ENCODE data around the gene SH3RF1.

SH3RF1 gene

DNA sequence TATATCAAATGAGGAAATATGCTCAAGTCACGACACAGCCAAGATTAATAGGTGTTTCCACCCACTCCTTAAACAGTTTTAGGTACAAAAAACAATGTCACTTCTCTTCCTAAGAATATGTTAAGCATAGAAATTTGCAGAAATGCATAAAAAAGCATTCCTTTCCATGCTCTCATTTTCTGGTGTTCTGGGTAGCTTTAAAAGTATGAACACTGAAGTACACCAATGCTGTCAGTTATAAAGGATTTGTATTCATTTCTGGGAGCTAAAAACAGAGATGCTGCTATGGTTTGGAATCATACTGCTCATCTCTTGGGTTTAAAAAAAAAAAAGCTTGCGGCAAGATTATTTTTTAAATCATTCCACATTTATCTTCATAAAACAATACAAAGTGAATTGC is 20.8 kb downstream of the SH3RF1 start:
- H3K9me3 ChIP-seq (ENCODE audit: control insufficient read depth, insufficient read depth, low read length) = no peaks in the 10 kb centered on the region
- peaks cover 52% of the 10 kb centered on the region for H3K4me1 ChIP-seq (ENCODE audit: insufficient read depth, low read length)
- H3K36me3 ChIP-seq (ENCODE audit: insufficient read depth, low read length) = no peaks in the 10 kb centered on the region
- H3K9ac ChIP-seq (ENCODE audit: low read depth, low read length) = no peak overlapping the region

DNA sequence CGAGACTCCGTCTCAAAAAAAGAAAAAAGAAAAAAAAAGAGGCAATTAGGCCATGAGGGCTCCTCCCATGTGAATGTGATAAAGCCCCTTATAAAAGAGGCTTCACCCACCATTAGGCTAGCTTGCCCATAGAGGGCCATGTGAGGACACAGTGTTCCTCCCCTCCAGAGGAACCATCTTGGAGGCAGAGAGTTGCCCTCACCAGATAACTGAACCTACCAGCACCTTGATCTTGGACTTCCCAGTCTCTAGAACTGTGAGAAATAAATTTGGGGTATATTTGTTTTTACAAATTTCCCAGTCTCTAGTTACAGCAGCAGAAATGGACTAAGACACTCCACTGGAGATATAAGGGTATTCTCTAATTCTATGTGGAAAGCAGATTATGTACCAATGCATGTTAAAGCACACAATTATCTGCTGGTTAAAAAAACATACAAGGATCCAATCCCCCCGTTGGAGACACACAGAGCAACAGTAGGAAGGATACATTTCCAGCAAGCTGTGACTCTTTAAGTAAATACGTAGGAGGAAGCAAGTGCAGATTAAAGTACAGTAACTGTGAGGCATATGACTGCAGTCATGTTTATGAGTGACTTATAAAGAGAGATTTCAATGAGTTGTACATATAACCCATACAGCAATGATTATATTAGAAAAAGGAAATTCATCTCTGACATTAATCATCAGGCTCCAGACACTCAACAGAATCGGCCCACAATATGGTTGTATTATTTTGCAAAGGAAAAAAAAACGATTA is 21.4 kb downstream of the SH3RF1 start:
- Histone ChIP-seq H3K36me3 (ENCODE audit: insufficient read depth, low read length) (no peaks in the 10 kb centered on the region), H3K4me1 (ENCODE audit: insufficient read depth, low read length) (peaks cover 50% of the 10 kb centered on the region), H3K9ac (ENCODE audit: low read depth, low read length) (no peak overlapping the region), H3K9me3 (ENCODE audit: control insufficient read depth, insufficient read depth, low read length) (no peaks in the 10 kb centered on the region)

DNA sequence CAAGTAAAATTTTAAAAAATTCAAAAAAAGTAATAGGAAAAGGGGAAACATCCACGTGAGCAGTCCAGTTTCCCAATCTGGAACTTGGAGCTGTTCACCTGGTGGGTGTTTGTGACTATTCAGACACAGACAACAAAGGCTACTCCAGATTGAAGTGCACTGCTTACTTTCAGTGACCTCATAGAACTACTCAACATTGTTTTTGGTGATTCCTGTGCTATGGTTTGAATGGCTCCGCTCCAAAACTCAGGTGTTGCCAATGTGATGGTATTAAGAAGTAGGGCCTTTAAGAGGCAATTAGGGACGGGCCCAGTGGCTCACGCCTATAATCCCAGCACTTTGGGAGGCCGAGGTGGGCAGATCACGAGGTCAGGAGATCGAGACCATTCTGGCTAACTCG is 22.1 kb downstream of the SH3RF1 start:
- H3K9me3 ChIP-seq (ENCODE audit: control insufficient read depth, insufficient read depth, low read length) = no peaks in the 10 kb centered on the region
- H3K4me1 ChIP-seq (ENCODE audit: insufficient read depth, low read length) = peaks cover 52% of the 10 kb centered on the region
- no peak overlapping the region for H3K9ac ChIP-seq (ENCODE audit: low read depth, low read length)
- H3K36me3 ChIP-seq (ENCODE audit: insufficient read depth, low read length) = no peaks in the 10 kb centered on the region

DNA sequence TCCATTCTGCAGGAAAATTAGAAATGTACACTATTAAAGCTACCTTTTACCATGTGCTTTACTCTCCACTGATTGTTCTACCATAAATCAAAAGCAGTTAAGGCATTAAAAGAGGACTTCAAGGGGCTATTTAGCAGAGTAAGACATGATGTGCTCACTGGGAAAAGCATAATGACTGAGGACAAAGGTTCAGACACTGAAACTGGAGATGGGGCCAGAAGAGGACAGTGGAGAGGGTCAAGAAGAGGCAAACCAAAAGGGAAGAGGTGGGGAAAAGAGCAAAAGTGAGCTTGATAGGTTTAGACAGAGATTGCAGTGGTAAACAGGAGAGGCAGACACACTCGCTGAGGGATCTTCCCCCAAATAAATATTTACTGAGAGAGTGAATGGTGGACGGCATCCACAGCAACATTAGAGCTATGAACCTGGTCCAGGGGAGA is 23.8 kb downstream of the SH3RF1 start:
- Histone ChIP-seq H3K36me3 (ENCODE audit: insufficient read depth, low read length) (no peaks in the 10 kb centered on the region), H3K4me1 (ENCODE audit: insufficient read depth, low read length) (peaks cover 37% of the 10 kb centered on the region), H3K9ac (ENCODE audit: low read depth, low read length) (no peak overlapping the region; the same call in 1 of the 2 replicates), H3K9me3 (ENCODE audit: control insufficient read depth, insufficient read depth, low read length) (no peaks in the 10 kb centered on the region)

DNA sequence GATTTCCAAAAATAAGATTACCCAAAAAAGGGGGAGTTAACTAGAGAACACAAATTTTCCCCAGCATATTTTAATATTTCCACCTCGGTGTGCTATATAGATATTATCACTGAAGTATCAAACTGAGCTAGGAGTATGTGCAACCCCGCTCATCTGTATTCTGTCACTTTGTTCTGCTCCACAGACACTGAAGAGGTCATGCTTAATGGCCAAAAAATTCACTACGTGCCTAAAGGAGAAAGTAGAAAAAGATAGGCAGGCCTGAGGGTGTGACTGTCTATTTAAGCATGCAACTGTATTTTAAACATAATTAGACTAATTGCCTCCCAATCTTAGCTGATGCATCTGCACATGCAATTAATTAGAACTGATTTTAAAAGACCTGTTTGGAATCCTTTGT is 24.5 kb downstream of the SH3RF1 start:
- peaks cover 32% of the 10 kb centered on the region for H3K4me1 ChIP-seq (ENCODE audit: insufficient read depth, low read length)
- no peak overlapping the region for H3K9ac ChIP-seq (ENCODE audit: low read depth, low read length)
- no peaks in the 10 kb centered on the region for H3K36me3 ChIP-seq (ENCODE audit: insufficient read depth, low read length)
- no peaks in the 10 kb centered on the region for H3K9me3 ChIP-seq (ENCODE audit: control insufficient read depth, insufficient read depth, low read length)

DNA sequence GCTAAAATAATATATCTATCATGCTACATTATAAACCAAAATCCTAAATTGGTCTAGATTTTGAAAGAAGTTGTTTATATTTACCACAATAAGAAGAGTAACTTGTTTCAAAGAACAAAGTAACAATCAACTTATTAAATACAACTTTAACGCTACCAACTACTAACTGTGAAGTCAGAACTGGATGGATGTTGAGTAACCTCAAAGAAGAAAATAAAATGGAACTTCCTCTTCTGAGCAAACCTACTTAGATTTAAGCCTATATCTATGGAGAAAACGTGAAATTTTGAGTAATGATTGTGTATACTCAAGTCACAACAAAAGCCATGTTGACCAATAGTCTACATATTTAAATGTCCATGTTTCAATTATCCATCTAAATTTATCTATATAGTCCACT is 25.7 kb downstream of the SH3RF1 start:
- no peaks in the 10 kb centered on the region for H3K36me3 ChIP-seq (ENCODE audit: insufficient read depth, low read length)
- no peaks in the 10 kb centered on the region for H3K9me3 ChIP-seq (ENCODE audit: control insufficient read depth, insufficient read depth, low read length)
- H3K4me1 ChIP-seq (ENCODE audit: insufficient read depth, low read length) = peaks cover 20% of the 10 kb centered on the region
- H3K9ac ChIP-seq (ENCODE audit: low read depth, low read length) = no peak overlapping the region

DNA sequence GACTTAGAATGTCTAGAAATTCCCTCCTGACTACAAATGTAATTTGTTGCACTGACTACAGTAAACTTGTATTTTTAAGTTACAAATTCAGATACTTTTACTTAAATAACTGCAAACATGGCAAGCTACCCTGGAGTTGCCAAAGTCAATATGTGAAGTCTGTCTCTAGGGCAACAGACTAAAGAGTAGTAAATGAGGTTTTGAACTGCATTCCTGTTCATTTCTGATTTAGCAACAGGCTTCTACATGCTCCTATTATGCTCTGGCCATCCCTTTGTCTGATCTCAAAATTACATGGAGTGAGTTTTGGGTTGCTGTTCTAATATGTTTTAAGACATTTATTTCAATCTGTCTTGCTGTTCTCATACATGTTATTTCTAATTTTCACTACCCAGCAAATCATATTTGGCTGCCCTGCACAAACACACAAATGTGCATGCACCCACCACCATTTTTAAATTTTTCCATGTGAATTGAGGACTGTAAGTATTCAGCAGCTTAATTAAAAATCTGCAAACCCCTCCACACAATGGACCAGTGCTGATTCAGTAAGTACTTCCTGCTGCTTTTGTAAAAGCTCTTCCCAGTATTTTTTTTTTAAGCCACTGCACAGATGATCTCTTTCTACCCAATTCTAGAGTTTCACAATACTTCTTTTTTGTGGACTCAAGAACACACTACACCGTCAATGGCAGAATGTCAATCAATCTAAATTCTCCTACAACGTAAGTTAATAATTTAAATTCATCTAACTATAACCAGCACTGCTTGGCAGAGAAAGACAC is 26.7 kb downstream of the SH3RF1 start:
- Histone ChIP-seq H3K4me1 (ENCODE audit: insufficient read depth, low read length) (peaks cover 12% of the 10 kb centered on the region), H3K9me3 (ENCODE audit: control insufficient read depth, insufficient read depth, low read length) (no peaks in the 10 kb centered on the region), H3K36me3 (ENCODE audit: insufficient read depth, low read length) (no peaks in the 10 kb centered on the region), H3K9ac (ENCODE audit: low read depth, low read length) (no peak overlapping the region)

DNA sequence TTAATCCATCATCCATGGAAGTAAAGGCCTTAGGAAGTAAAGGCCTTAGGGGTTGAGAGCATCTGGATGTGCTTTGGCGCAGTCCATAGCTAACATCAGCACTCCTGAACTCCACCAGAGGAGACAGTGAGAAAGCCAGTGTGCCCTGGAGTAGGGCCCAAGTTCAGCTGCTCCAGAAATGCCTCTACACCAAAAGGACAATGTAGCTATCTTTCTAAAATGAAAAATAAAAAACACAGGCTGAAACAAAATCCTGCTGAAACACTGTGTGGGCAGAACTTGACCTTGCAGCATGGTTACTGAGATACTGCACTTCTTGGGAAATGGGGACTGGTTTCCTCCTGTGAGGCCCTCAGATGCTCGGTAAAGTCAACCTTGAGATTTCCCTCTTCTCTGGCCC is 29.3 kb downstream of the SH3RF1 start:
- Histone ChIP-seq H3K9me3 (ENCODE audit: control insufficient read depth, insufficient read depth, low read length) (no peaks in the 10 kb centered on the region), H3K9ac (ENCODE audit: low read depth, low read length) (no peak overlapping the region), H3K4me1 (ENCODE audit: insufficient read depth, low read length) (peaks cover 12% of the 10 kb centered on the region), H3K36me3 (ENCODE audit: insufficient read depth, low read length) (no peaks in the 10 kb centered on the region)

DNA sequence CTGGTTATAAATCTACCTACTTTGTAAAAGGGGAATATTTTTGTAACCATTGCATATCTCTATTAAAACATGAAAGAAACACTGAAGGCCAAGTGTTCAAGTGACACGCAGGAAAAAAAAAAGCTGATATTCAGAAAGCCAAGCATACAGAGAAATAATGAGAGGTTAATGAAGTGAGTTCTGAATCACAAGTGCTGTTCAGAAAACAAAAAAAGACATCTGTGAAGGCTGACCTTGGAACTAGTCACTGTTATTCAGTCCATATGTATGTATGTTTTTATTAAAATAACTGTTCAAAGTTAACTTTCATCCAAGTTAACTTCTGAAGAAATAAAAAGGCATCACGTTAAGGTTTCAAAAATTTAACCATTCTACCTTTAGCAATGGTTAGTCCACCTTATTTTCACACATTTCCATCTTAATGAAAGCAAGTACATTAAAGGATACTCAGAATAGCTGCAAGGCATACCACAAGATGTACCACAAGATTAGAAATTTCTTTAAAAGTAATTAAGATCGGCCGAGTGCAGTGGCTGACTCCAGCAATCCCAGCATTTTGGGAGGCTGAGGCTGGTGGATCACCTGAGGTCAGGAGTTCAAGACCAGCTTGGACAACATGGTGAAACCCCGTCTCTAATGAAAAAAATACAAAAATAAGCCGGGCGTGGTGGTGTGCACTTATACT is 31.4 kb downstream of the SH3RF1 start:
- no peak overlapping the region for H3K9ac ChIP-seq (ENCODE audit: low read depth, low read length)
- H3K9me3 ChIP-seq (ENCODE audit: control insufficient read depth, insufficient read depth, low read length) = no peaks in the 10 kb centered on the region
- no peaks in the 10 kb centered on the region for H3K36me3 ChIP-seq (ENCODE audit: insufficient read depth, low read length)
- peaks cover 9% of the 10 kb centered on the region for H3K4me1 ChIP-seq (ENCODE audit: insufficient read depth, low read length)

DNA sequence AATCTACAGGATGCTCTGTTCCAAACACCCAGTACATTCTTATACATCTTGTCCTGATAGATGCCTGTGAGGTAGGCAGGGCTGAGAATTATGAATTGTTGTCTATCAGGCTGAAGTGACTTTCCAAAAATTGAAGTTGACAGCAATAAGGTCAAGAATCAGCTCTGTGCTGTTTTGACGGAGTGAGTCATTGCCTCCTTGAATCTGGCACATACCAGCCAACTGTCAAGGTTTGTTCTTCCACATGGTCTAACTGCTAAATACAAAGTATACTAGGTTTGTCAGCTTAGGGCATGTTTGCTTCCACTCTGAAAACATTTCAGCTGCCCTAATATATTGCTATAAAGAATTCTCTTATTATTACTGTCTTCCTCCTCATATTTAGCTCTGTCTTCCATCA is 32.3 kb downstream of the SH3RF1 start:
- Histone ChIP-seq H3K36me3 (ENCODE audit: insufficient read depth, low read length) (no peaks in the 10 kb centered on the region), H3K9ac (ENCODE audit: low read depth, low read length) (no peak overlapping the region), H3K4me1 (ENCODE audit: insufficient read depth, low read length) (peaks cover 7% of the 10 kb centered on the region; the same call in 1 of the 2 replicates), H3K9me3 (ENCODE audit: control insufficient read depth, insufficient read depth, low read length) (no peaks in the 10 kb centered on the region)

DNA sequence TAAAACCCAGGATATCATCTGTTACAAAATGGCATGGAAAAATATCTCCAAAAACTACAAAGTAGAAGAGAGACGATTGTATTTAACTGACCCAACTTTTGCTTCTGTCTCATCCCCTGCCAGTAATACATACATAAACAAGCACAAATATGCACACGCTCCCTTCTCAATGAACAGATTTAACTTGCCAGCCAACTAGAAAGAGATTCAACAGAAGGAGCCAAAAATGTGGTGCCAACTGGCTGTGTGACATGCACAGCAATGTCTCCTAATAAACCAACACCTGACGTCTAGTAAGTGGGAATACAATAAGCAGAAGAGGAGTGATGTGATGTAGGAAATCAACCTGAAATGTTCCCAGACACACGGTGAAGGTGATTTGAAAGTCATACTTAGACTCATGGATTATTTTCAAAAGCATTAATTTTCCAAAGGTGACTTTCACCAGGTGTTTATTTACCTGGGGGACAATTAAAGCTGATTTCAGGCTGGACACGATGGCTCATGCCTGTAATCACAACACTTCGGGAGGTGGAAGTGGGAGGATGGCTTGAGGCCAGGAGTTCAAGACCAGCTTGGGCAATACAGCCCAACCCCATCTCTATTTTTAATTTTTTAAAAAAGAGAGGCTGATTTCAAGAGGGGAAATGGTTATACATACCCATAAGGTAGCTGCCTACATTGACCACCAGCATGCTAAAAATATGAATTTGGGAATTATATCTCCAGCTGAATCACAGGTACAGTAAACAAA is 33.7 kb downstream of the SH3RF1 start:
- H3K36me3 ChIP-seq (ENCODE audit: insufficient read depth, low read length) = no peaks in the 10 kb centered on the region
- peaks cover 7% of the 10 kb centered on the region for H3K4me1 ChIP-seq (ENCODE audit: insufficient read depth, low read length)
- H3K9ac ChIP-seq (ENCODE audit: low read depth, low read length) = no peak overlapping the region

DNA sequence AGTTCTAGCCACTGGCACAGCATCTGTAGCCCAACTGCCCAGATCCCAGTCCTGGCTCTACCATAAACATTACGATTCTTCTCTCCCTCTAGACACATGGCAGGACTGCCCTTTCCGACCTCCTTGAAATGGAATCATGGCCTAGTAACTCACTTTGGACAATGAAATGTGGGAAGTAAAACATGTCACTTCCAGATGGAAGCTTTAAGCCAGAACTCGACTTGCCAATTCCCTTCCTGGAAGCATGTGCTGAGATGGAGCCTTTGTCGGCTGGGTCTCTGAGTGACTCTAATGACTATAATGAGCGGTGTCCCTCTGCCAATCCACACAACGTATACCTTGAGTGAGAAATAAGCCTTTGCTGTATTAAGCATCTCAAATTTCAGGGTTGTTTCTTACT is 34.7 kb downstream of the SH3RF1 start:
- peaks cover 7% of the 10 kb centered on the region for H3K4me1 ChIP-seq (ENCODE audit: insufficient read depth, low read length)
- no peak overlapping the region for H3K9ac ChIP-seq (ENCODE audit: low read depth, low read length)
- no peaks in the 10 kb centered on the region for H3K36me3 ChIP-seq (ENCODE audit: insufficient read depth, low read length)

More for the DNA sequence above, 33.7 kb downstream of the SH3RF1 start:
- no peaks in the 10 kb centered on the region for H3K9me3 ChIP-seq (ENCODE audit: control insufficient read depth, insufficient read depth, low read length)

DNA sequence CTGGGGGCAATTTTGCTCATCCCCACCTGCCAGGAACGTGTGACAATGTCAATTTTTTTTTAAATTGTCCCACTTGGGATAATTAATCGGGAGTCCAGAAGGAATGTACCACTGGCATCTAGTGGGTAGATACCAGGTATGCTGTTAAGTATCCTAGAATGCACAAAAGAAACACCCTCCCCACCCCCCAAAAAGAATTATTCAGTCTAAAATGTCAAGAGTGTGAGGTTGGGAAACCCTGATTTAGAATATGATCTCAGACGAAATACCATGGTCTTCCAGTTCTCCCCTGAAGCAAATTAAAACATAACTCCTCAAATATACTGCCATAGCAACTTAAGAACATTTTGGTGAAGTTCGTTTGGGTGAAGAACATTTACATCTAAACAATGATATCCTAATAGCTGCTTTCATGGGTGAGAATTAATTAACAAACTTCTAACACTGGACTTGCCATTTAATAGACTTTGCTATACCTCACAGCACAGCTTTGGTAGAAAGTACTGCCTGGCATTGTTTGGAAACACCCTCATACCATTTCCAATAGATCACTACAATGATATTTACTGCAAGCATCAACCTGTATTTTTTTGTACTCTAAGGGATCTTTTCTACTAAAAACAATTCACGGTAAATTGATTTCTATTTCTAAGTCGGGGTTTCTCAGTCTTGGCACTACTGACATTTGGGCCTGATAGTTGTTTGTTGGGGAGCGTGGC is 36.5 kb downstream of the SH3RF1 start:
- H3K4me1 ChIP-seq (ENCODE audit: insufficient read depth, low read length) = peaks cover 7% of the 10 kb centered on the region
- no peaks in the 10 kb centered on the region for H3K9me3 ChIP-seq (ENCODE audit: control insufficient read depth, insufficient read depth, low read length)
- H3K36me3 ChIP-seq (ENCODE audit: insufficient read depth, low read length) = no peaks in the 10 kb centered on the region

More for the DNA sequence above, 34.7 kb downstream of the SH3RF1 start:
- H3K9me3 ChIP-seq (ENCODE audit: control insufficient read depth, insufficient read depth, low read length) = no peaks in the 10 kb centered on the region

More for the DNA sequence above, 36.5 kb downstream of the SH3RF1 start:
- H3K9ac ChIP-seq (ENCODE audit: low read depth, low read length) = no peak overlapping the region
